OCI-LY1 (cell line): Measurements from ENCODE around the gene GNA12.

ENCODE experiments used
- H2AFZ ChIP-seq: fragments of 200-600 bp; sonication (generic), shearing (Covaris generic); 2 replicates; pipeline ENCODE4 v1.6.0; 2014; ENCODE audit warnings: antibody characterized with exemption, mild to moderate bottlenecking, low read length
- H3F3A ChIP-seq: fragments of 200-600 bp; sonication (generic), shearing (Covaris generic); 2 replicates; pipeline ENCODE4 v1.6.0; 2014; ENCODE audit warnings: mild to moderate bottlenecking, antibody characterized with exemption, low read length, moderate library complexity; ENCODE audit not compliant: insufficient read depth
- H3K27ac ChIP-seq: fragments of 200-600 bp; sonication (generic); 2 replicates; pipeline ENCODE4 v1.5.1; 2014; ENCODE audit warnings: low read length, mixed run types, mild to moderate bottlenecking, low read depth; ENCODE audit not compliant: poor library complexity, severe bottlenecking
- H3K27me3 ChIP-seq: fragments of 200-600 bp; sonication (generic); 2 replicates; pipeline ENCODE4 v1.6.0; 2014; ENCODE audit warnings: antibody characterized with exemption, mild to moderate bottlenecking, low read length, moderate library complexity; ENCODE audit not compliant: insufficient read depth
- H3K36me3 ChIP-seq: fragments of 200-600 bp; sonication (generic); 2 replicates; pipeline ENCODE4 v1.6.1; 2014; ENCODE audit warnings: mild to moderate bottlenecking, antibody characterized with exemption, low read length, moderate library complexity, mixed read lengths; ENCODE audit not compliant: insufficient read depth
- H3K4me1 ChIP-seq: fragments of 200-600 bp; sonication (generic); 2 replicates; pipeline ENCODE4 v1.5.1; 2014; ENCODE audit warnings: mild to moderate bottlenecking, low read length, moderate library complexity; ENCODE audit not compliant: insufficient read depth, severe bottlenecking
- H3K4me2 ChIP-seq: fragments of 200-600 bp; sonication (generic), shearing (Covaris generic); 2 replicates; pipeline ENCODE4 v1.6.1; 2014; ENCODE audit warnings: low read length
- H3K4me3 ChIP-seq: fragments of 200-600 bp; sonication (generic); 2 replicates; pipeline ENCODE4 v1.5.1; 2014; ENCODE audit warnings: low read length, low read depth, mild to moderate bottlenecking, mixed read lengths; ENCODE audit not compliant: poor library complexity, severe bottlenecking
- H3K79me2 ChIP-seq: fragments of 200-600 bp; shearing (Covaris generic); 2 replicates; pipeline ENCODE4 v1.6.1; 2016; ENCODE audit warnings: mixed run types, low read length, mixed read lengths; ENCODE audit not compliant: insufficient read depth
- H3K9ac ChIP-seq: fragments of 200-600 bp; sonication (generic), shearing (Covaris generic); 2 replicates; pipeline ENCODE4 v1.6.1; 2014; ENCODE audit warnings: mild to moderate bottlenecking, low read length, mixed read lengths
- H3K9me2 ChIP-seq: fragments of 200-600 bp; sonication (generic), shearing (Covaris generic); 2 replicates; pipeline ENCODE4 v1.6.1; 2014; ENCODE audit warnings: low read depth, mild to moderate bottlenecking, low read length, mixed read lengths
- H3K9me3 ChIP-seq: fragments of 200-600 bp; shearing (Covaris generic); 2 replicates; pipeline ENCODE4 v1.6.1; 2014; ENCODE audit warnings: low read length, mixed read lengths
- H4K20me1 ChIP-seq: fragments of 200-600 bp; sonication (generic), shearing (Covaris generic); 2 replicates; pipeline ENCODE4 v1.6.0; 2016; ENCODE audit warnings: mild to moderate bottlenecking, low read length; ENCODE audit not compliant: insufficient read depth
- CTCF ChIP-seq: fragments of 200-600 bp; sonication (generic), shearing (Covaris generic); IDR thresholded peaks from 2 replicates; pipeline ENCODE4 v1.5.1; 2017; ENCODE audit warnings: mild to moderate bottlenecking, antibody characterized with exemption, low read length, moderate library complexity, mixed read lengths
- EZH2 ChIP-seq: fragments of 200-600 bp; sonication (generic), shearing (Covaris generic); IDR thresholded peaks from 2 replicates; pipeline ENCODE4 v1.8.0; 2017; ENCODE audit warnings: borderline replicate concordance, mixed run types, mild to moderate bottlenecking, antibody characterized with exemption, low read length, moderate library complexity, mixed read lengths

Gene GNA12

GRCh38 chr7:2884161-2884560, 40.1 kb upstream of the GNA12 start:
- H2AFZ ChIP-seq = no peak overlapping the region
- no peak overlapping the region for H3K4me3 ChIP-seq
- no peaks in the 10 kb centered on the region for H4K20me1 ChIP-seq
- no peak overlapping the region for H3K4me2 ChIP-seq
- no peak overlapping the region for H3K27ac ChIP-seq
- H3K79me2 ChIP-seq = no peaks in the 10 kb centered on the region
- H3K36me3 ChIP-seq = no peaks in the 10 kb centered on the region
- H3K27me3 ChIP-seq = no peaks in the 10 kb centered on the region
- H3F3A ChIP-seq = no peaks in the 10 kb centered on the region
- H3K4me1 ChIP-seq = peaks cover 14% of the 10 kb centered on the region
- TF ChIP-seq EZH2 (no peak), CTCF (no peak)
- no peak overlapping the region for H3K9ac ChIP-seq
- no peaks in the 10 kb centered on the region for H3K9me3 ChIP-seq
- H3K9me2 ChIP-seq = no peaks in the 10 kb centered on the region

DNA sequence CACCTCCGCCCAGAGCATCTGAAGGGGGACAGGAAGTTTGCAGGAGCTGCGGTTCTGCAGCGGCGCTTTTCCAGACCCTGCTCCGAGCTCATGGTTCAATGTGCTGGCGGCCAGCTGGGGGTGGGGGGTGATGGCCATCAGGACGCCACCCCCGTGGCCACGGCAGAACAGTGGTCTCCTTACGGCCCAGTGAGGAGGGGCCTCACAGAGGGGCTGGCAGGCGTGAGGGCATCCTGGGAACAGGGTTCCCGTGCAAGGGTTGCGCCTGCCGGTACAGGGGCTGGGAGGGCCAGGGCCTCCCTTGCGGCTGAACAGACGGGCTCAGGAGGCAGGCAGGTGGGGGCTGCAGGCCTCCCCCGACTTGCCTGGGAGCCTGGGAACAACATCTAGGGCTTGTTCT, 39.0 kb upstream of the GNA12 start:
- Histone ChIP-seq H3K27ac (no peak overlapping the region), H4K20me1 (no peaks in the 10 kb centered on the region), H3K4me1 (peaks cover 16% of the 10 kb centered on the region), H3K79me2 (no peaks in the 10 kb centered on the region), H3K4me2 (no peak overlapping the region), H3K9ac (no peak overlapping the region), H3K27me3 (no peaks in the 10 kb centered on the region), H3K9me3 (no peaks in the 10 kb centered on the region), H3K9me2 (no peaks in the 10 kb centered on the region), H2AFZ (no peak overlapping the region), H3K4me3 (no peak overlapping the region), H3K36me3 (no peaks in the 10 kb centered on the region), H3F3A (no peaks in the 10 kb centered on the region)
- TF ChIP-seq EZH2 = no peak
- no peak for TF ChIP-seq CTCF

DNA sequence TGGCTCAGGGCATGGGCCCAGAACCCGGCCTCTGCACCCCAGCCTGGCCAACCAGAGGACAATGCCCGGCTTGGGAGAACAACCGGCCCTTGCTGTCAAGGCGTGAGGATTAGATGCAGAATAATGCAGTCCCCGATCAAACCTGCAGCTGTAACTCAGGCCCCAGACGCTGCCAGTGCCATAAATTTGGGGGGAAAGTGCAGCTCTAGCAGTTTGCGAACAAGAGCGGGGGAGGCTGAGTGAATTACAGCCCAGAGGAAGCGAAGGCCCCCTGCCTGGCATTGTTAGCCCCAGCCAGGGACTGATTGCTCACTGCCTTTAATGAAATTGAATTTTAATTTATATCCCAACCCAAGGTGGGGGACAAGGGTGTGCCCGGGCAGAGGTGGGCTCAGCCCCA, 38.0 kb upstream of the GNA12 start:
- H3K27me3 ChIP-seq = no peaks in the 10 kb centered on the region
- H3K9me2 ChIP-seq = no peaks in the 10 kb centered on the region
- H3K27ac ChIP-seq = no peak overlapping the region
- H3F3A ChIP-seq = no peaks in the 10 kb centered on the region
- no peaks in the 10 kb centered on the region for H3K79me2 ChIP-seq
- no peaks in the 10 kb centered on the region for H3K9me3 ChIP-seq
- no peak overlapping the region for H3K4me2 ChIP-seq
- no peak overlapping the region for H2AFZ ChIP-seq
- no peaks in the 10 kb centered on the region for H4K20me1 ChIP-seq
- H3K9ac ChIP-seq = no peak overlapping the region
- H3K36me3 ChIP-seq = no peaks in the 10 kb centered on the region
- peaks cover 6% of the 10 kb centered on the region for H3K4me1 ChIP-seq
- TF ChIP-seq CTCF (no peak), EZH2 (no peak)
- no peak overlapping the region for H3K4me3 ChIP-seq
